HFF-Myc (cell line): ENCODE results near the gene CDH4.

Experiments
- DNase-seq: peaks from one replicate; pipeline ENCODE4 v3.0.0-alpha.2; 2011; ENCODE audit warnings: low read depth; ENCODE audit errors: extremely low read depth
- H3K4me3 ChIP-seq: replicated peaks from 2 replicates; pipeline ENCODE4 v1.5.1; 2011; ENCODE audit warnings: low read depth, mild to moderate bottlenecking, control low read depth, low read length
- CTCF ChIP-seq: IDR thresholded peaks from 2 replicates; pipeline ENCODE4 v1.5.1; 2012; ENCODE audit warnings: mild to moderate bottlenecking, low read depth, low read length, control low read depth; ENCODE audit errors: missing control alignments

The CDH4 gene

DNA sequence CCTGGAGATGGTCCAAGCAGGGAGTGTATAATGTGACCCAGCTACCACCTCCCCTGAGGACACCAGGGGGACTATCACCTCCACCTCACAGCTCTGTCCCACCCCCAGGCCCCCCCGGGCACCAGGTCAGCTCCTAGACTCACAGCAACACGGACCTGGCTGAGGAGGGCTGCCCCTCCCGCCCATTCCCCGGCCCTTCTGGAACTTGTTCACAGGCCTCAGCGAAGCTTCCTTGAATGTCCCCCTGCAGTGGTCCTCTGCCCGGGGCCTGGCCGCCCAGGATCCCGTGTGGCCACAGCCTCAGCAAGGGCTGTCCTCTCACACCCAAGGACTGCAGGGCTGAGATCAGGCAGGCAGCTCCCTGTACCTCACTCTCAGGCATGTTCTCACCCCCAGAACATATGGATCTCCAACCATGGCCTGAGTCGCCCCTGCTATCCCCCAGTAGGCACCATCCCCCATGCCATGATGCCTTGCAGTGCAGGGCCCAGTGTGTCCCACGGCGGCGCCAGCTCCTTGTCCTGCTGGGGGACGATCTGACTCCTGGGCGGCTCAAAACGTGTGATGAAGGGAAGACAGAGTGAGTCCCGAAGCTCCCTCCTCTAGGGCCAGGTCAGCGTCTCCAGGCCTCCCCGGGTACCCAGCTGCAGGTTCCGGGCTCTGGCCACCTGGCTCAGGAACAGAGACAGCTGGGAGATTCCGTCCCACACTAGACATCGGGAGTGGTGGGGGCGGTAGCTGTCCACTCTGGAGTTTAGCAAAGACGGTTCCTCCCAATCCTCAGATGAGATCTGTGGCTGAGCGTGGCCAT is 655.2 kb downstream of the CDH4 start:
- H3K4me3 ChIP-seq = no peak overlapping the region
- DNase-seq = no peak
- TF ChIP-seq CTCF = no peak

- no peak for TF ChIP-seq CTCF
- H3K4me3 ChIP-seq = no peak overlapping the region
- no peak for DNase-seq
Measured at GRCh38 chr20:61908057-61909026, 656.3 kb downstream of the CDH4 start.

DNA sequence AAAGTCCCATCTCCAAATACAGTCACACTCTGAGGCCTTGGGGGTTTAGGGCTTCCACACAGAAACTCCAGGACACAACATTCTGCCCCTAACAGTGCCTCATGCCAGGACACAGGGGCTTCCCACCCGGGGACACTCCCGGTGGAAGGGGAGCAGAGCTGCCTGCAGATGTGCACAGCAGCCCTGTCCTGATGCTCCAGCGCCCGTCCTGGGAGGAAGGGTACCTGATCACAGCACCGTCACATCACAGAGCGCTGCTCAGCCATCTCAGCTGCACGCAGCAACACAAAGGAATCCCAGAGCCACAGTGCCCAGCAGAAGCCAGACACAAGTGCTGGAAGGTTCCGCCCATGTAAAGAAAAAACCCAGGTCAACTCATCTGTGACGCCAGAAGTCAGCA is 657.0 kb downstream of the CDH4 start:
- no peak for DNase-seq
- H3K4me3 ChIP-seq = no peak overlapping the region
- no peak for TF ChIP-seq CTCF

- no peak for TF ChIP-seq CTCF
- no peak overlapping the region for H3K4me3 ChIP-seq
- DNase-seq = no peak
Measured at GRCh38 chr20:61909821-61910220, 657.8 kb downstream of the CDH4 start.

DNA sequence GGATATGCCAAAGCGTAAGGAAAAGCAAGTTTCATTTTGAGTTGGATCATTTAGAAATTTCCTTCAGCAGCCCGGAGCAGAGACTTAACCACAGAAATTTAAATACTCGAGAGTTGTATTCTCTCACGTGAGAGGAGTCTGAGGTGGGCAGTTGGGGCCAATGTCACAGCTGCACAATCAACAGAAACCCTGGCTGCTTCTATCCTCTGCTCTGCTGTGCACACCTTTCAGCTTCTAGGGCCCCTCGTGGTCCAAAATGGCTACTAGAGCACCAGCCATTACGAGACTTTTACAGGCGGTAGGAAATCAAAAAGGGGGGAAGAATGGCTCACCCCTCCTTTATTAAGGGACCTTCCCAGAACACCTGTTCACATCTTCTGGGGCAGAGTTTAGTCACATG is 659.8 kb downstream of the CDH4 start:
- H3K4me3 ChIP-seq = no peak overlapping the region
- no peak for DNase-seq
- no peak for TF ChIP-seq CTCF

- TF ChIP-seq CTCF = no peak
- H3K4me3 ChIP-seq = no peak overlapping the region
- no peak for DNase-seq
Measured at GRCh38 chr20:61912665-61913422, 660.8 kb downstream of the CDH4 start.
